Activated CD8-positive, alpha-beta T cell treated with anti-CD3 and anti-CD28 coated beads for 36 hours (primary cell): Measurements from ENCODE around the gene ELMOD3. TPM values are rescaled to one million over a fixed set of nuclear protein-coding genes. Genes with fewer than 3 reads are reported as not detected.
"Not testable (repeated sequence)": the region's sequence is repeated elsewhere in the genome, so short reads cannot be mapped to it uniquely, and the experiment has no call there.

ENCODE experiments used
- ATAC-seq: fragments of 200-7000 bp; cut with Tn5 transposase; one replicate; pipeline ENCODE4 v1.10.0; 2021; ENCODE audit warnings: mild to moderate bottlenecking, moderate library complexity
- CTCF ChIA-PET: fragments of 350-600 bp; sonication (Branson Sonifier 250); formaldehyde crosslinking; loops from one replicate; lab custom pipeline; 2021; ENCODE audit warnings: antibody characterized with exemption; lab: Charles Lee
- POLR2A ChIA-PET: fragments of 350-600 bp; sonication (Branson Sonifier 250); formaldehyde crosslinking; loops from one replicate; lab custom pipeline; 2021; ENCODE audit warnings: antibody characterized with exemption; lab: Charles Lee
- DNase-seq: peaks from one replicate; pipeline ENCODE4 v3.0.0-alpha.2; 2020
- H3K27ac Mint-ChIP-seq: one replicate; pipeline ENCODE4 v1.8.0; 2021; ENCODE audit warnings: mild to moderate bottlenecking, mixed read lengths
- H3K27me3 Mint-ChIP-seq: one replicate; pipeline ENCODE4 v1.8.0; 2021; ENCODE audit warnings: mixed read lengths
- H3K36me3 Mint-ChIP-seq: one replicate; pipeline ENCODE4 v1.8.0; 2021; ENCODE audit warnings: low read depth, mixed read lengths
- H3K4me1 Mint-ChIP-seq: one replicate; pipeline ENCODE4 v1.8.0; 2021; ENCODE audit warnings: low read depth, mixed read lengths
- H3K4me3 Mint-ChIP-seq: one replicate; pipeline ENCODE4 v1.8.0; 2021; ENCODE audit warnings: mild to moderate bottlenecking, moderate library complexity, mixed read lengths
- H3K9me3 Mint-ChIP-seq: one replicate; pipeline ENCODE4 v1.8.0; 2021; ENCODE audit warnings: mixed read lengths
- CTCF ChIP-seq: fragments of 200-600 bp; IDR thresholded peaks from one replicate; pipeline ENCODE4 v1.8.0; 2022; ENCODE audit warnings: antibody characterized with exemption, mild to moderate bottlenecking
- intact Hi-C: fragments of 100-400 bp; cut with micrococcal nuclease; formaldehyde crosslinking; loops from one replicate; pipeline ENCODE4 v1.10.0; 2022
- total RNA-seq, 2 experiments: library from RNA; stranded (reverse); gene quantifications; one replicate each; pipeline ENCODE4 v1.2.3, GENCODE V29; 2021

Gene ELMOD3
- total RNA-seq, 2 experiments from 2014 or later: 11.8 to 13.0 TPM

GRCh38 chr2:85356186-85356585 lies 1.6 kb downstream of the ELMOD3 start:
- ChIA-PET POLR2A (interaction anchor here (0.9 to 5.4 kb wide), 4 partner anchors 10 to 186 kb away, joined by 3 to 59 read pairs (median 13); partner anchors contain the start of genes MAT2A and TGOLN2), CTCF (interaction anchor here (2.4 kb wide), 1 partner anchor 14 kb away, joined by 11 read pairs; no protein-coding TSS in a partner anchor)
- H3K27me3 Mint-ChIP-seq: no peaks in the 10 kb centered on the region
- no peak overlapping the region for H3K27ac Mint-ChIP-seq
- H3K9me3 Mint-ChIP-seq: no peaks in the 10 kb centered on the region
- peaks cover 21% of the 10 kb centered on the region for H3K36me3 Mint-ChIP-seq
- no peak overlapping the region for H3K4me3 Mint-ChIP-seq
- ATAC-seq (no peak), DNase-seq (no peak)
- no peak for TF ChIP-seq CTCF
- intact Hi-C loops: no loop called here
- peaks cover 38% of the 10 kb centered on the region for H3K4me1 Mint-ChIP-seq

- H3K27me3 Mint-ChIP-seq: no peaks in the 10 kb centered on the region
- ATAC-seq: no peak
- TF ChIP-seq CTCF: no peak
- CTCF ChIA-PET: interaction anchor here (1.0 to 1.2 kb wide), 3 partner anchors 8 to 62 kb away, joined by 3 to 6 read pairs (median 4); no protein-coding TSS in a partner anchor
- POLR2A ChIA-PET: interaction anchor here (5.4 kb wide), 1 partner anchor 31 kb away, joined by 59 read pairs; the partner anchor contains the start of gene TGOLN2
- H3K27ac Mint-ChIP-seq: no peak overlapping the region
- DNase-seq: no peak
- H3K9me3 Mint-ChIP-seq: no peaks in the 10 kb centered on the region
- peaks cover 23% of the 10 kb centered on the region for H3K36me3 Mint-ChIP-seq
- H3K4me3 Mint-ChIP-seq: no peak overlapping the region
- peaks cover 31% of the 10 kb centered on the region for H3K4me1 Mint-ChIP-seq
- intact Hi-C loops: no loop called here
Observed at GRCh38 chr2:85357736-85358135, 3.2 kb downstream of the ELMOD3 start.

GRCh38 chr2:85362653-85363387 lies 8.3 kb downstream of the ELMOD3 start:
- intact Hi-C loops, H3K4me1 Mint-ChIP-seq: not testable (repeated sequence)

GRCh38 chr2:85367180-85367579 lies 12.6 kb downstream of the ELMOD3 start:
- ChIA-PET CTCF (interaction anchor here (2.3 kb wide), 1 partner anchor 10 kb away, joined by 6 read pairs; no protein-coding TSS in a partner anchor), POLR2A (interaction anchor here (0.7 kb wide), 1 partner anchor 145 kb away, joined by 3 read pairs; no protein-coding TSS in a partner anchor)
- no peak for ATAC-seq

More at GRCh38 chr2:85362653-85363387, 8.3 kb downstream of the ELMOD3 start:
- H3K27ac Mint-ChIP-seq, H3K4me3 Mint-ChIP-seq, CTCF ChIA-PET, H3K27me3 Mint-ChIP-seq, ATAC-seq, H3K9me3 Mint-ChIP-seq, DNase-seq, POLR2A ChIA-PET: not testable (repeated sequence)
- H3K36me3 Mint-ChIP-seq: peaks cover 21% of the 10 kb centered on the region

GRCh38 chr2:85368921-85369320 lies 14.4 kb downstream of the ELMOD3 start:
- no peaks in the 10 kb centered on the region for H3K4me1 Mint-ChIP-seq
- no peak overlapping the region for H3K27ac Mint-ChIP-seq
- ATAC-seq (no peak), DNase-seq (no peak)
- no peak for TF ChIP-seq CTCF
- intact Hi-C loops: no loop called here
- no peaks in the 10 kb centered on the region for H3K27me3 Mint-ChIP-seq
- ChIA-PET POLR2A (interaction anchor here (1.4 kb wide), 1 partner anchor 26 kb away, joined by 3 read pairs; no protein-coding TSS in a partner anchor), CTCF (interaction anchor here (2.6 kb wide), 1 partner anchor 14 kb away, joined by 11 read pairs; the partner anchor contains the start of genes ELMOD3 and RETSAT)
- peaks cover 3% of the 10 kb centered on the region for H3K36me3 Mint-ChIP-seq
- H3K9me3 Mint-ChIP-seq: no peaks in the 10 kb centered on the region
- H3K4me3 Mint-ChIP-seq: no peak overlapping the region

More at GRCh38 chr2:85367180-85367579, 12.6 kb downstream of the ELMOD3 start:
- H3K4me1 Mint-ChIP-seq: no peaks in the 10 kb centered on the region
- H3K27me3 Mint-ChIP-seq: no peaks in the 10 kb centered on the region
- DNase-seq: no peak
- no peaks in the 10 kb centered on the region for H3K9me3 Mint-ChIP-seq
- H3K36me3 Mint-ChIP-seq: peaks cover 9% of the 10 kb centered on the region
- no peak overlapping the region for H3K27ac Mint-ChIP-seq
- H3K4me3 Mint-ChIP-seq: no peak overlapping the region
- intact Hi-C loops: no loop called here
- no peak for TF ChIP-seq CTCF
